HCT116 (cell line): ENCODE results near the gene DTNB.

ENCODE experiments used
- EZH2 ChIP-seq: fragments of 200-600 bp; sonication (generic); IDR thresholded peaks from 2 replicates; pipeline ENCODE4 v1.6.1; 2017; ENCODE audit warnings: antibody characterized with exemption, mixed run types
- EZH2phosphoT487 ChIP-seq: fragments of 200-600 bp; IDR thresholded peaks from 2 replicates; pipeline ENCODE4 v1.6.1; 2018; ENCODE audit warnings: antibody characterized with exemption, borderline replicate concordance
- POLR2A ChIP-seq: IDR thresholded peaks from 2 replicates; pipeline ENCODE4 v1.7.0; 2011; ENCODE audit warnings: borderline replicate concordance; ENCODE audit not compliant: insufficient read depth, insufficient read length; ENCODE audit errors: extremely low read depth
- POLR2AphosphoS5 ChIP-seq: IDR thresholded peaks from 2 replicates; pipeline ENCODE4 v1.6.1; 2011; ENCODE audit warnings: mild to moderate bottlenecking, low read depth, low read length, moderate library complexity
- SIN3A ChIP-seq: IDR thresholded peaks from 2 replicates; pipeline ENCODE4 v1.6.1; 2012; ENCODE audit warnings: low read depth
- TCF7L2 ChIP-seq: IDR thresholded peaks from 2 replicates; pipeline ENCODE4 v1.7.0; 2011; ENCODE audit warnings: borderline replicate concordance, inconsistent platforms; ENCODE audit not compliant: insufficient read depth, insufficient read length; ENCODE audit errors: extremely low read depth
- ZNF274 ChIP-seq: fragments of 200-500 bp; sonication (Bioruptor generic); IDR thresholded peaks from 2 replicates; pipeline ENCODE4 v1.6.1; 2014; ENCODE audit warnings: mild to moderate bottlenecking, low read depth, low read length, inconsistent platforms
- TF ChIP-seq, protein P1 (sequence below), 3 experiments: fragments of 200-600 bp in 1 of 3; sonication (generic) in 1 of 3; IDR thresholded peaks in 2 of 3; conservative IDR thresholded peaks in 1 of 3; 2 replicates each; pipeline ENCODE4 v1.5.1; 2012 to 2017; ENCODE audit warnings: low read depth in 2 of 3, low read length in 2 of 3, antibody characterized with exemption in 1 of 3, borderline replicate concordance in 1 of 3, control low read depth in 1 of 3, mild to moderate bottlenecking in 1 of 3, mixed read lengths in 1 of 3, mixed run types in 1 of 3, moderate library complexity in 1 of 3; ENCODE audit not compliant: insufficient read depth in 1 of 3
- TF ChIP-seq, protein P2 (sequence below): IDR thresholded peaks from 2 replicates; pipeline ENCODE4 v1.6.1; 2012

DNA sequence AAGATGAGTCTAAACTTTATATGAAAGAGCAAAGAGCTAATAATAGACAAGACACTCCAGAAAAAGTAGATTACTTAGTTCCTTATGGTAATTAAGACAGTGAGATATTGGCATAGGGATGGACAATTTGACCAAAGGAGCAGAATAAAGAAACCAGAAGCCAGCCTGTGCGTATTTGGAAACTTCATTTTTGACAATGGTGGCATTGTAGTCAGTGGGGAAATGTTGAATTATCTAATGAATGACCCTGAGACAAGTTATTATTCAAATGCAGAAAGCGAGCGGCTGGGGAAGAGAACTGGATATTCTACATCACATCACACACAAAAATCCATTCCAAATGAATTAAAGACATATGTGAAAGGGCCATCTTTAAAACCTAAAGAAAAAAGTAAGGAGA lies 144.3 kb downstream of the DTNB start:
- TF ChIP-seq, protein P1, sequence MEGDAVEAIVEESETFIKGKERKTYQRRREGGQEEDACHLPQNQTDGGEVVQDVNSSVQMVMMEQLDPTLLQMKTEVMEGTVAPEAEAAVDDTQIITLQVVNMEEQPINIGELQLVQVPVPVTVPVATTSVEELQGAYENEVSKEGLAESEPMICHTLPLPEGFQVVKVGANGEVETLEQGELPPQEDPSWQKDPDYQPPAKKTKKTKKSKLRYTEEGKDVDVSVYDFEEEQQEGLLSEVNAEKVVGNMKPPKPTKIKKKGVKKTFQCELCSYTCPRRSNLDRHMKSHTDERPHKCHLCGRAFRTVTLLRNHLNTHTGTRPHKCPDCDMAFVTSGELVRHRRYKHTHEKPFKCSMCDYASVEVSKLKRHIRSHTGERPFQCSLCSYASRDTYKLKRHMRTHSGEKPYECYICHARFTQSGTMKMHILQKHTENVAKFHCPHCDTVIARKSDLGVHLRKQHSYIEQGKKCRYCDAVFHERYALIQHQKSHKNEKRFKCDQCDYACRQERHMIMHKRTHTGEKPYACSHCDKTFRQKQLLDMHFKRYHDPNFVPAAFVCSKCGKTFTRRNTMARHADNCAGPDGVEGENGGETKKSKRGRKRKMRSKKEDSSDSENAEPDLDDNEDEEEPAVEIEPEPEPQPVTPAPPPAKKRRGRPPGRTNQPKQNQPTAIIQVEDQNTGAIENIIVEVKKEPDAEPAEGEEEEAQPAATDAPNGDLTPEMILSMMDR (IDR thresholded peaks at IDR 0.05 in 2 of 3, conservative IDR thresholded peaks at IDR 0.05 in 1 of 3; ENCODE audit: borderline replicate concordance in 1 of 3, insufficient read depth in 1 of 3, low read depth in 2 of 3, low read length in 2 of 3) = no peak
- no peak for TF ChIP-seq POLR2A
- no peak for TF ChIP-seq POLR2AphosphoS5
- TF ChIP-seq TCF7L2 = no peak
- no peak for TF ChIP-seq SIN3A
- TF ChIP-seq EZH2phosphoT487 = no peak
- no peak for TF ChIP-seq ZNF274
- TF ChIP-seq, protein P2, sequence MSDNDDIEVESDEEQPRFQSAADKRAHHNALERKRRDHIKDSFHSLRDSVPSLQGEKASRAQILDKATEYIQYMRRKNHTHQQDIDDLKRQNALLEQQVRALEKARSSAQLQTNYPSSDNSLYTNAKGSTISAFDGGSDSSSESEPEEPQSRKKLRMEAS = no peak
- no peak for TF ChIP-seq EZH2
